GM12872 (cell line): ENCODE results near the gene GPRIN2.

ENCODE experiments used
- CTCF ChIP-seq: IDR thresholded peaks from 3 replicates; pipeline ENCODE4 v1.5.1; 2011; ENCODE audit warnings: low read depth, mild to moderate bottlenecking, low read length, moderate library complexity; ENCODE audit not compliant: insufficient read depth

The GPRIN2 gene

GRCh38 chr10:46548498-46549090 lies 7.9 kb downstream of the GPRIN2 start:
- TF ChIP-seq CTCF = no peak

DNA sequence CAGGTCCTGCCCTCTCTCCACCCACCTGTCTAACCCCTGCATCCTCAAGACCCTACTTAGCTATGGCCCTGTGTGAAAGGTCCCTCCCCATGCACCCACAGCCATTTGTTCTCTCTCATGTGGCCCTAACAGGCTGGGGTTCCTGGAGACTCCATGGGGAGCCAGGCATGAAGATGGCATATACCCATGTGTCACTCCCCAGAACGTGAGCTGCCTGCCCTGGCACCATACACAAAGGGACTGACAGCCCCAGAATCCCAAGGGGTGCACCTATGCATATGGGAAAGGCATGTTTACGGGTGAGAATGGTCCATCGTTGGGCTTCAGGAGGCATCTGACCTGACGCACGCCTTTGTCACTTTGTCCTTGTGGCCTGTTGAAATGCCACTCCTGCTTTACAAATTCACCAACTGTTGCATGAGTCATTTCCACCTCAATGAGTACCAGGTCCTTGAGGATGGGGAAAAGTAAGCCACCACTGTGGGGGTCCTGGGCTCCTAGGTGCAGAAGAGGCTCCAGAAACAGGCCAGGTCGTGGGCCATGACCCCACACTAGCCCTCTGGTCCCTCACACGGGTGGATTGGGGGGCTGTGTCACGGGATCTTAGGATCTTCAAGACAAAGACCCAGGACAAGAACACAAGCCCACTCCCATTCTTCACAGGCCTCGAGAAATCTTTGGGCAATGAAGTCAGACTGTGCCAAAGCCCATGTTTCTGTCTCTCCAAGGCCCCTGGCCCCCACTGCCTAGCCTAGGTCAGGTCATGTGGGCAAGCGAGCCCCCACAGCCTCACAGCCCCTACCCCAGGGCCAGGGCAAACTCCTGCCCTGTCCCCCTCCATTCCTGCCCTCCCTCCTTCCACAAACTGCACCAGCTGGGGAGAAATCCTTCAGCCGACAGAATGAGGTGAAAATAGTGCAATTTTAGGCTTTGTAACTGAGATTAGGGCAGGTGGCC lies 8.6 kb downstream of the GPRIN2 start:
- TF ChIP-seq CTCF = no peak

DNA sequence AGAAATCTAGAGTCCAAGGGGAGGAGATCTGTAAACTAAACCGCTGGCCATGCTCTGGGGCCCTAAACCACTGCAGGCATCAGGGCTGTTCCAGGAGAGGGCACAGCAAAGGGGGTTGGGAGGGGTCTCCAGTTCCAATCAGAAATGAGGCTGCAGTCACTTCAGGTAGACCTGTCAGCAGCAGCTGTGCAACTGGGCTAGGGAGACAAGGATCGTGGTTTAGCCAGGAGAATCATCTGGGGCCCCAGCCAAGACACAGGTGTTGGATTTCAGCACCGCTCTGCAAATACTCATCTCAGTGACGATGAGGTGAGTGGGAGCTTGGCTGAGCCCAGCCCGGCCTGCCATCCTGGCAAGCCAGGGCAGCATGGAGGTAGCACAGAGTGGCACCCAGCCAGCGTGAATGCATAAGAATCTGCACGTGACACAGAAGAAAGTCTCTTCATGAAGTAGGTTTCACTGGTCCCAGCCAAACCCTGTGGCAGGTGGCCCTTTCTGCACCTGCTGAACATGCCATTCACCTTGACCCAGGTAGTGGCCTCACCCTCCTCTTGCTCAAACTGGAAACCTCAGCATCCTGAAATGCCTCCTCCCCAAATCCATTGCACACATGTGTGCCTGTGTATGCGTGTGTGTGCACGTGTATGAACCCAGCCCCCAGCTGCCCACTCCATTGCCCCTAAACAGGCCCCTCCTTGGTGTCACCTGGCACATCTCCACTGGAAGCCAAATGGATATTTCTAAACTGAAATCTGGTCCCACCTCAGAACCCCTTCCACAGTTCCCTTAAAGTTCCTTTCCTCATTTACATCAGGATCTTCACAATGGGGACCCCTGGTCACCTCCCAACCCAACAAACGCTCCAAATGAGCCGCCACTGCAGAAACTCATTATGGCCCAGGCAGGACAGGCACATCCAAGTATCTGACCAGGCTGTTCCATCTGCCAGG lies 9.6 kb downstream of the GPRIN2 start:
- no peak for TF ChIP-seq CTCF

DNA sequence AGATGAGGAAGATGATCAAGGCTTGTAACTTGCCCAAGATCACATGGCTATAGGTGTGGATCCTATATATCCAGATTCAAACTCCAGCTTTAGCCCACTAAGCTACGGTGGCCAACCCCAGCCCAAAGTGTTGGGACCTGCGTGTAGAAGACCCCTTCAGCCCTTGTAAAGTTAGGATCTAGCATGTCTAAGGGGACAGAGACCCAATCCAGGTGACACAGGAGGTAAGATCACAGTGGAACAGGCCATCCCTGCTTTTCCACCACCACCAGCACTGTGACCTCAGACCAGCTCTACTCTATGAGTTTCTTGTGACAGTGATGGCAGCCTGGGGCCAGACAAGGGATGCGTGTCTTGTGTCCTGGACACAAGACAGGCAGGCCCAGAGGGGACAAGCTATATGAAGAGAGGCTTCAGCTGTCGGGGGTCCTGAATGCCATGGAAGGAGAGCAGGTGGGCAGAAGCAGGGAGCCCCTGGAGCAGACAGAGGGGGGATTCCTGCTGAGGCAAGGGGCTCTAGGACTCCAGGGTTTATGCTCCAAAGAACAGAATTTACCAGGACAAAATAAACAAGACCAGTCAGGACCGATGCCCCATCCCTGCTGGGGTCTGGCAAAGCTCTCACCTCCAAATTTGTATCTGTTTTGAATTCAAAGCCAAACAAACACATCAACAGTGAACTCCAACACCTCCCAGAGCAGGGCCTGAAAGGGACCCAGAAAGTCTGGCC lies 10.4 kb downstream of the GPRIN2 start:
- no peak for TF ChIP-seq CTCF

DNA sequence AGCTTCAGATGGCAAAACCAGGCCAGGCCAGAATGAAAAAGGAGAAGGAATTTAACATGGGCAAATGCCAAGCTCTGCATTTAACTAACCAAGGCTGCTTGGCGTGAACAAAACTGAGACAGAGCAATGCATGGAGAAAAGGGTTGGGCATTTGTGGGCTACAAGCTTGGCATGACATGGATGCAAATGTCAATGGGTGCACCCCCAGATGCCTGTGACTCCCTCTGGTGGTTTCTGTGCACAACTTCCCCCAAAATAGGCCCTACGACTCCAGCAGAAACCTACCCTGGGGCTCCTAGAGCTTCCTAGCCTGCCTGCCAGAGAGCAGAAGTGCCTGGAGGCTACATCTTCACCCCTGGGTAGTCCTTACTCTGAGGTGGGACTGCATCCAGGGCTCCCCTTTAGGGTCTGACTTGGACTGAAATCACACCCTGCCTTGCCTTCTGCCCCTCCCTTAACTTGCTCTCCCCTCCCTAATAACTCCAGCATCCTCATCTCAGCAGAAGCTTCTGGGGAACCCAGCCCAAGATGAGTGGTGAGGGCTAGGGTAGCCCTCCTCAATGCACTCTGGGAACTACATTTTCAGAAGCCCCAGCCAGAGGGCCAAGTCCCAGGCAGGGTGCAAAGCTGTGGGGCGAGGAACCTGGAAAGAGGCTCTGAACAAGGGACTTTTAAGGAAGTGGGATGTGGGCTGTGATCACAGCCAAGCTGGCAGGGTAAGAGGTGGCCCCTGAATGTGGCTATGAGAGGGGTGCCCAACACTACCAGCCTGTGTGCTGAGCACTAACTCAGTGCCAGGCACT lies 11.3 kb downstream of the GPRIN2 start:
- TF ChIP-seq CTCF = peak; percentile 57

- no peak for TF ChIP-seq CTCF
These were observed 12.7 kb downstream of the GPRIN2 start for GRCh38 chr10:46543466-46544377.
